HepG2 (cell line): ENCODE results near the gene EEIG1. TPM values are rescaled to one million over a fixed set of nuclear protein-coding genes. Genes with fewer than 3 reads are reported as not detected.

Experiments
- ARNTL ChIP-seq: sonication (generic); formaldehyde crosslinking; IDR thresholded peaks from 2 replicates; pipeline ENCODE4 v1.4.0; 2020; ENCODE audit warnings: mild to moderate bottlenecking, missing genetic modification reagents
- ELK4 ChIP-seq: sonication (generic); formaldehyde crosslinking; IDR thresholded peaks from 2 replicates; pipeline ENCODE4 v1.9.0; 2021; ENCODE audit warnings: missing genetic modification reagents, borderline replicate concordance
- JDP2 ChIP-seq: sonication (generic); formaldehyde crosslinking; IDR thresholded peaks from 2 replicates; pipeline ENCODE4 v1.8.1; 2022; ENCODE audit warnings: missing genetic modification reagents, borderline replicate concordance
- NFE2L2 ChIP-seq: fragments of 150-350 bp; IDR thresholded peaks from 2 replicates; pipeline ENCODE4 v1.6.1; 2014; ENCODE audit warnings: low read length
- RAD21 ChIP-seq: fragments of 450-650 bp; formaldehyde crosslinking; IDR thresholded peaks from 2 replicates; pipeline ENCODE4 v1.5.0; 2020; ENCODE audit warnings: mild to moderate bottlenecking
- SP1 ChIP-seq, 2 experiments: fragments of 450-650 bp in 1 of 2; sonication (generic) in 1 of 2; formaldehyde crosslinking in 1 of 2; IDR thresholded peaks; 2 replicates each; pipeline versions ENCODE4 v1.4.0 to v1.6.1; 2016 to 2020; ENCODE audit warnings: missing genetic modification reagents in 1 of 2
- SRSF9 ChIP-seq: fragments of 200-400 bp; formaldehyde crosslinking; IDR thresholded peaks from 2 replicates; pipeline ENCODE4 v1.6.1; 2018; ENCODE audit warnings: borderline replicate concordance, mild to moderate bottlenecking, low read depth, low read length; ENCODE audit not compliant: insufficient read depth, poor library complexity, severe bottlenecking
- TBX3 ChIP-seq: fragments of 450-650 bp; IDR thresholded peaks from 2 replicates; pipeline ENCODE4 v1.6.1; 2017; ENCODE audit warnings: antibody characterized with exemption, mild to moderate bottlenecking, inconsistent platforms, borderline replicate concordance
- TCF7L2 ChIP-seq: IDR thresholded peaks from 2 replicates; pipeline ENCODE4 v1.6.1; 2011; ENCODE audit warnings: mild to moderate bottlenecking, low read depth, low read length, moderate library complexity
- TFE3 ChIP-seq: IDR thresholded peaks from 2 replicates; pipeline ENCODE4 v1.6.1; 2016
- ZBTB7A ChIP-seq: sonication (generic); formaldehyde crosslinking; IDR thresholded peaks from 2 replicates; pipeline ENCODE4 v1.8.0; 2022; ENCODE audit warnings: mild to moderate bottlenecking, missing genetic modification reagents
- ZFP91 ChIP-seq: sonication (generic); formaldehyde crosslinking; IDR thresholded peaks from 2 replicates; pipeline ENCODE4 v1.9.0; 2022; ENCODE audit warnings: missing genetic modification reagents, mild to moderate bottlenecking, borderline replicate concordance
- ZGPAT ChIP-seq: IDR thresholded peaks from 2 replicates; pipeline ENCODE4 v1.6.1; 2016; ENCODE audit warnings: mild to moderate bottlenecking
- ZNF234 ChIP-seq: sonication (generic); formaldehyde crosslinking; conservative IDR thresholded peaks from 2 replicates; pipeline ENCODE4 v1.5.1; 2020; ENCODE audit warnings: mild to moderate bottlenecking, missing genetic modification reagents
- ZNF503 ChIP-seq: sonication (generic); formaldehyde crosslinking; IDR thresholded peaks from 2 replicates; pipeline ENCODE4 v1.4.0; 2020; ENCODE audit warnings: missing genetic modification reagents
- ZNF737 ChIP-seq: sonication (generic); formaldehyde crosslinking; IDR thresholded peaks from 2 replicates; pipeline ENCODE4 v1.5.0; 2020; ENCODE audit warnings: missing genetic modification reagents, mild to moderate bottlenecking, borderline replicate concordance
- ZNF780A ChIP-seq: sonication (generic); formaldehyde crosslinking; IDR thresholded peaks from 2 replicates; pipeline ENCODE4 v1.8.0; 2022; ENCODE audit warnings: mild to moderate bottlenecking, missing genetic modification reagents, moderate library complexity
- polyA plus RNA-seq, 8 experiments: library from polyadenylated mRNA; depleted of rRNA in 3 of 8; stranded (reverse) in 7 of 8; unstranded in 1 of 8; fragments of >200 nt; fragmentation: Illumina TruSeq in 4 of 8; extraction: Trizol in 4 of 8; gene quantifications; 2 replicates each; pipeline versions ENCODE4 v1.2.1 to v1.2.3, GENCODE V29; 2011 to 2016; ENCODE audit warnings: low read depth in 4 of 8, missing spikeins in 1 of 8, mixed read lengths in 1 of 8; ENCODE audit not compliant: insufficient read depth in 1 of 8
- total RNA-seq, 5 experiments: library from RNA; depleted of rRNA; stranded (reverse); fragments of >200 nt; fragmentation: Illumina TruSeq; extraction: Trizol; gene quantifications; 2 replicates each; pipeline ENCODE4 v1.2.3, GENCODE V29; 2016; ENCODE audit warnings: low read depth in 1 of 5
- TF ChIP-seq, protein P1 (sequence below): sonication (generic); formaldehyde crosslinking; IDR thresholded peaks from 2 replicates; pipeline ENCODE4 v1.4.0; 2020; ENCODE audit warnings: missing genetic modification reagents
- TF ChIP-seq, protein P2 (sequence below): sonication (generic); formaldehyde crosslinking; IDR thresholded peaks from 2 replicates; pipeline ENCODE4 v1.5.1; 2020; ENCODE audit warnings: missing genetic modification reagents, mild to moderate bottlenecking, borderline replicate concordance

Gene EEIG1
- total and polyA plus RNA-seq, 2 of the 13 experiments (the other 11 are each of a cell fraction or from before 2014, with no cell fraction given): 16.6 to 25.2 TPM

DNA sequence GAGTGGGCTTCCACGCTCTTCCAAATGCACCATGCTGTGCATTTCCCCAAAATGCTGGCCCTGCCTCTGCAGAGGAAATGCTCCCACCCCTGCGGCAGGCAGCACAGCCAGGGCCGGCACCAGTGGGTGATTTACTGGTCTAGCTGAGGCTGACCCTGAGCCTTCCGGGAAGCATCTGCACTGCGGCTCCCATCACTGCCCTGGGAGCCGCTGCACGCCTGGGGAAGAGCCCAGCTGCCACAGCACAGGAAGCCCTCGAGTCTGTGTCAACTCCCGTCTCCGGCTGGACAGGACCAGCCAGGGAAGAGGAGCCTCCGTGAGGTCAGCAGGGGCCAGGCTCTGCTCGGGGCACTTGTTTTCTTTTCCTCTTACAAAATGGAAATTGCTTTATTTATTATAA is 25.1 kb upstream of the EEIG1 start (continued):
- 0 out of 2 replicates have a peak, but pooled peaks have one; percentile 47 for TF ChIP-seq TFE3 (CRISPR knock-in tag)
- no peak for TF ChIP-seq ZNF234 (CRISPR knock-in tag)
- no peak for TF ChIP-seq SRSF9
- no peak for TF ChIP-seq ZNF737 (CRISPR knock-in tag)
- TF ChIP-seq, protein P1, sequence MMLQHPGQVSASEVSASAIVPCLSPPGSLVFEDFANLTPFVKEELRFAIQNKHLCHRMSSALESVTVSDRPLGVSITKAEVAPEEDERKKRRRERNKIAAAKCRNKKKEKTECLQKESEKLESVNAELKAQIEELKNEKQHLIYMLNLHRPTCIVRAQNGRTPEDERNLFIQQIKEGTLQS: no peak
- no peak for TF ChIP-seq ZNF503
- TF ChIP-seq ARNTL: no peak
- no peak for TF ChIP-seq ZNF780A (CRISPR knock-in tag)
- TF ChIP-seq TCF7L2: no peak
- no peak for TF ChIP-seq NFE2L2
- TF ChIP-seq TBX3: no peak
- 0 out of 2 replicates have a peak, but pooled peaks have one; percentile 19 for TF ChIP-seq RAD21 (CRISPR knock-in tag)
- TF ChIP-seq ELK4 (CRISPR knock-in tag): no peak
- TF ChIP-seq SP1 (IDR thresholded peaks at IDR 0.05): no peak
- TF ChIP-seq SP1 (CRISPR knock-in tag; IDR thresholded peaks at IDR 0.05): no peak
- TF ChIP-seq ZFP91 (CRISPR knock-in tag): no peak
- TF ChIP-seq ZBTB7A: no peak
- TF ChIP-seq ZGPAT (CRISPR knock-in tag): no peak
- TF ChIP-seq, protein P2, sequence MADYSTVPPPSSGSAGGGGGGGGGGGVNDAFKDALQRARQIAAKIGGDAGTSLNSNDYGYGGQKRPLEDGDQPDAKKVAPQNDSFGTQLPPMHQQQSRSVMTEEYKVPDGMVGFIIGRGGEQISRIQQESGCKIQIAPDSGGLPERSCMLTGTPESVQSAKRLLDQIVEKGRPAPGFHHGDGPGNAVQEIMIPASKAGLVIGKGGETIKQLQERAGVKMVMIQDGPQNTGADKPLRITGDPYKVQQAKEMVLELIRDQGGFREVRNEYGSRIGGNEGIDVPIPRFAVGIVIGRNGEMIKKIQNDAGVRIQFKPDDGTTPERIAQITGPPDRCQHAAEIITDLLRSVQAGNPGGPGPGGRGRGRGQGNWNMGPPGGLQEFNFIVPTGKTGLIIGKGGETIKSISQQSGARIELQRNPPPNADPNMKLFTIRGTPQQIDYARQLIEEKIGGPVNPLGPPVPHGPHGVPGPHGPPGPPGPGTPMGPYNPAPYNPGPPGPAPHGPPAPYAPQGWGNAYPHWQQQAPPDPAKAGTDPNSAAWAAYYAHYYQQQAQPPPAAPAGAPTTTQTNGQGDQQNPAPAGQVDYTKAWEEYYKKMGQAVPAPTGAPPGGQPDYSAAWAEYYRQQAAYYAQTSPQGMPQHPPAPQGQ (CRISPR knock-in tag): no peak
- TF ChIP-seq JDP2 (CRISPR knock-in tag): no peak
